ENCODE measurements around the gene KLK7. TPM values are rescaled to one million over a fixed set of nuclear protein-coding genes. Genes with fewer than 3 reads are reported as not detected.

Gene KLK7
- total RNA-seq, 1 donor from 2014 or later, result not detected

GRCh38 chr19:50969413-50969760 is 14.3 kb downstream of the KLK7 start, which contains the start of gene KLK6:
KLK6 (minus strand) TSS chr19:50969591; CDS start chr19:50968104, 1,487 bp downstream.
- Histone ChIP-seq H3K4me1 (ENCODE audit: control insufficient read depth in 3 of 3, insufficient read depth in 3 of 3, low read length in 3 of 3) (no peaks in the 10 kb centered on the region), H3K27me3 (ENCODE audit: control insufficient read depth in 3 of 3, insufficient read depth in 3 of 3, low read length in 3 of 3) (peaks cover 4 to 25% (median 7%) of the 10 kb centered on the region in 3 donors), H3K27ac (ENCODE audit: low read depth, low read length) (no peak within 1 kb of the TSS)

GRCh38 chr19:50968716-50969412 is 14.9 kb downstream of the KLK7 start:
- H3K9ac ChIP-seq (ENCODE audit: low read depth in 1 of 3, low read length in 3 of 3), result no peak overlapping the region
- H3K27ac ChIP-seq (ENCODE audit: low read depth, low read length), result no peak overlapping the region
- H3K4me1 ChIP-seq (ENCODE audit: control insufficient read depth in 3 of 3, insufficient read depth in 3 of 3, low read length in 3 of 3), result no peaks in the 10 kb centered on the region
- H3K9me3 ChIP-seq (ENCODE audit: control insufficient read depth in 3 of 3, low read length in 3 of 3), result peaks cover 0 to 4% (median 1%) of the 10 kb centered on the region in 3 donors
- H3K36me3 ChIP-seq (ENCODE audit: control insufficient read depth in 3 of 3, insufficient read depth in 3 of 3, low read length in 3 of 3), result no peaks in the 10 kb centered on the region
- peaks cover 4 to 25% (median 7%) of the 10 kb centered on the region in 3 donors for H3K27me3 ChIP-seq (ENCODE audit: control insufficient read depth in 3 of 3, insufficient read depth in 3 of 3, low read length in 3 of 3)
- no peak overlapping the region for H3K4me3 ChIP-seq (ENCODE audit: low read length in 3 of 3)

More at GRCh38 chr19:50969413-50969760, 14.3 kb downstream of the KLK7 start, which contains the start of gene KLK6:
- H3K36me3 ChIP-seq (ENCODE audit: control insufficient read depth in 3 of 3, insufficient read depth in 3 of 3, low read length in 3 of 3), result no peaks in the 10 kb centered on the region
- peaks cover 0 to 3% (median 0%) of the 10 kb centered on the region in 3 donors for H3K9me3 ChIP-seq (ENCODE audit: control insufficient read depth in 3 of 3, low read length in 3 of 3)
- no peak within 1 kb of the TSS for H3K9ac ChIP-seq (ENCODE audit: low read depth in 1 of 3, low read length in 3 of 3)
- no peak within 1 kb of the TSS for H3K4me3 ChIP-seq (ENCODE audit: low read length in 3 of 3)

GRCh38 chr19:50967929-50968715 is 15.6 kb downstream of the KLK7 start:
- H3K4me1 ChIP-seq (ENCODE audit: control insufficient read depth in 3 of 3, insufficient read depth in 3 of 3, low read length in 3 of 3), result no peaks in the 10 kb centered on the region
- no peak overlapping the region for H3K4me3 ChIP-seq (ENCODE audit: low read length in 3 of 3)
- no peak overlapping the region for H3K9ac ChIP-seq (ENCODE audit: low read depth in 1 of 3, low read length in 3 of 3)
- peaks cover 0 to 5% (median 2%) of the 10 kb centered on the region in 3 donors for H3K9me3 ChIP-seq (ENCODE audit: control insufficient read depth in 3 of 3, low read length in 3 of 3)
- H3K27ac ChIP-seq (ENCODE audit: low read depth, low read length), result no peak overlapping the region
- H3K36me3 ChIP-seq (ENCODE audit: control insufficient read depth in 3 of 3, insufficient read depth in 3 of 3, low read length in 3 of 3), result no peaks in the 10 kb centered on the region
- peaks cover 4 to 25% (median 7%) of the 10 kb centered on the region in 3 donors for H3K27me3 ChIP-seq (ENCODE audit: control insufficient read depth in 3 of 3, insufficient read depth in 3 of 3, low read length in 3 of 3)

GRCh38 chr19:50964266-50964665 is 19.5 kb downstream of the KLK7 start:
- H3K9me3 ChIP-seq (ENCODE audit: control insufficient read depth in 3 of 3, low read length in 3 of 3), result peaks cover 2 to 7% (median 4%) of the 10 kb centered on the region in 3 donors
- no peaks in the 10 kb centered on the region for H3K36me3 ChIP-seq (ENCODE audit: control insufficient read depth in 3 of 3, insufficient read depth in 3 of 3, low read length in 3 of 3)
- peaks cover 4 to 18% (median 7%) of the 10 kb centered on the region in 3 donors for H3K27me3 ChIP-seq (ENCODE audit: control insufficient read depth in 3 of 3, insufficient read depth in 3 of 3, low read length in 3 of 3)
- H3K4me3 ChIP-seq (ENCODE audit: low read length in 3 of 3), result no peak overlapping the region
- no peaks in the 10 kb centered on the region for H3K4me1 ChIP-seq (ENCODE audit: control insufficient read depth in 3 of 3, insufficient read depth in 3 of 3, low read length in 3 of 3)
- H3K27ac ChIP-seq (ENCODE audit: low read depth, low read length), result no peak overlapping the region
- H3K9ac ChIP-seq (ENCODE audit: low read depth in 1 of 3, low read length in 3 of 3), result no peak overlapping the region

- Histone ChIP-seq H3K27me3 (ENCODE audit: control insufficient read depth in 3 of 3, insufficient read depth in 3 of 3, low read length in 3 of 3) (peaks cover 0 to 13% (median 7%) of the 10 kb centered on the region in 3 donors), H3K4me3 (ENCODE audit: low read length in 3 of 3) (no peak overlapping the region), H3K9ac (ENCODE audit: low read depth in 1 of 3, low read length in 3 of 3) (no peak overlapping the region), H3K27ac (ENCODE audit: low read depth, low read length) (no peak overlapping the region), H3K4me1 (ENCODE audit: control insufficient read depth in 3 of 3, insufficient read depth in 3 of 3, low read length in 3 of 3) (no peaks in the 10 kb centered on the region), H3K9me3 (ENCODE audit: control insufficient read depth in 3 of 3, low read length in 3 of 3) (peaks cover 2 to 7% (median 4%) of the 10 kb centered on the region in 3 donors), H3K36me3 (ENCODE audit: control insufficient read depth in 3 of 3, insufficient read depth in 3 of 3, low read length in 3 of 3) (no peaks in the 10 kb centered on the region)
Observed at GRCh38 chr19:50963381-50963780, 20.3 kb downstream of the KLK7 start.

- H3K27me3 ChIP-seq (ENCODE audit: control insufficient read depth in 3 of 3, insufficient read depth in 3 of 3, low read length in 3 of 3), result peaks cover 0 to 12% (median 3%) of the 10 kb centered on the region in 3 donors
- H3K4me3 ChIP-seq (ENCODE audit: low read length in 3 of 3), result no peak overlapping the region
- no peak overlapping the region for H3K27ac ChIP-seq (ENCODE audit: low read depth, low read length)
- H3K9me3 ChIP-seq (ENCODE audit: control insufficient read depth in 3 of 3, low read length in 3 of 3), result peaks cover 2 to 7% (median 4%) of the 10 kb centered on the region in 3 donors
- no peaks in the 10 kb centered on the region for H3K36me3 ChIP-seq (ENCODE audit: control insufficient read depth in 3 of 3, insufficient read depth in 3 of 3, low read length in 3 of 3)
- no peak overlapping the region for H3K9ac ChIP-seq (ENCODE audit: low read depth in 1 of 3, low read length in 3 of 3)
- H3K4me1 ChIP-seq (ENCODE audit: control insufficient read depth in 3 of 3, insufficient read depth in 3 of 3, low read length in 3 of 3), result no peaks in the 10 kb centered on the region
Observed at GRCh38 chr19:50962245-50962644, 21.5 kb downstream of the KLK7 start.

GRCh38 chr19:50959731-50960500 is 23.8 kb downstream of the KLK7 start:
- peaks cover 0 to 4% (median 0%) of the 10 kb centered on the region in 3 donors for H3K27me3 ChIP-seq (ENCODE audit: control insufficient read depth in 3 of 3, insufficient read depth in 3 of 3, low read length in 3 of 3)
- no peak overlapping the region for H3K4me3 ChIP-seq (ENCODE audit: low read length in 3 of 3)
- H3K36me3 ChIP-seq (ENCODE audit: control insufficient read depth in 3 of 3, insufficient read depth in 3 of 3, low read length in 3 of 3), result no peaks in the 10 kb centered on the region
- H3K9ac ChIP-seq (ENCODE audit: low read depth in 1 of 3, low read length in 3 of 3), result no peak overlapping the region
- peaks cover 2 to 5% (median 4%) of the 10 kb centered on the region in 3 donors for H3K9me3 ChIP-seq (ENCODE audit: control insufficient read depth in 3 of 3, low read length in 3 of 3)
- H3K4me1 ChIP-seq (ENCODE audit: control insufficient read depth in 3 of 3, insufficient read depth in 3 of 3, low read length in 3 of 3), result no peaks in the 10 kb centered on the region
- H3K27ac ChIP-seq (ENCODE audit: low read depth, low read length), result no peak overlapping the region

- no peak overlapping the region for H3K4me3 ChIP-seq (ENCODE audit: low read length in 3 of 3)
- H3K9ac ChIP-seq (ENCODE audit: low read depth in 1 of 3, low read length in 3 of 3), result no peak overlapping the region
- peaks cover 0 to 4% (median 3%) of the 10 kb centered on the region in 3 donors for H3K9me3 ChIP-seq (ENCODE audit: control insufficient read depth in 3 of 3, low read length in 3 of 3)
- H3K27ac ChIP-seq (ENCODE audit: low read depth, low read length), result no peak overlapping the region
- no peaks in the 10 kb centered on the region for H3K4me1 ChIP-seq (ENCODE audit: control insufficient read depth in 3 of 3, insufficient read depth in 3 of 3, low read length in 3 of 3)
- peaks cover 0 to 4% (median 0%) of the 10 kb centered on the region in 3 donors for H3K27me3 ChIP-seq (ENCODE audit: control insufficient read depth in 3 of 3, insufficient read depth in 3 of 3, low read length in 3 of 3)
- H3K36me3 ChIP-seq (ENCODE audit: control insufficient read depth in 3 of 3, insufficient read depth in 3 of 3, low read length in 3 of 3), result no peaks in the 10 kb centered on the region
Observed at GRCh38 chr19:50957587-50957986, 26.1 kb downstream of the KLK7 start.

- H3K9ac ChIP-seq (ENCODE audit: low read depth in 1 of 3, low read length in 3 of 3), result no peak within 1 kb of the TSS
- no peaks in the 10 kb centered on the region for H3K4me1 ChIP-seq (ENCODE audit: control insufficient read depth in 3 of 3, insufficient read depth in 3 of 3, low read length in 3 of 3)
- H3K36me3 ChIP-seq (ENCODE audit: control insufficient read depth in 3 of 3, insufficient read depth in 3 of 3, low read length in 3 of 3), result no peaks in the 10 kb centered on the region
- H3K27ac ChIP-seq (ENCODE audit: low read depth, low read length), result no peak within 1 kb of the TSS
- H3K27me3 ChIP-seq (ENCODE audit: control insufficient read depth in 3 of 3, insufficient read depth in 3 of 3, low read length in 3 of 3), result peaks cover 3 to 9% (median 3%) of the 10 kb centered on the region in 3 donors
- peaks cover 0 to 3% (median 0%) of the 10 kb centered on the region in 3 donors for H3K9me3 ChIP-seq (ENCODE audit: control insufficient read depth in 3 of 3, low read length in 3 of 3)
- no peak within 1 kb of the TSS for H3K4me3 ChIP-seq (ENCODE audit: low read length in 3 of 3)
Observed at GRCh38 chr19:50952910-50953309, 30.8 kb downstream of the KLK7 start, which contains the start of gene KLK5. KLK5 (minus strand) TSS chr19:50953038; CDS start chr19:50952657, 381 bp downstream.
